Keratinocyte (primary cell): ENCODE measurements around the gene ZNF2. TPM values are rescaled to one million over a fixed set of nuclear protein-coding genes. Genes with fewer than 3 reads are reported as not detected.

Source experiments
- DNase-seq: peaks from one replicate; pipeline ENCODE4 v3.0.0-alpha.2; 2011; ENCODE audit warnings: low read depth, missing footprints, low spot score
- FAIRE-seq: peaks from 2 replicates; lab custom pipeline; 2011; peaks lifted over from hg19 to GRCh38; lab: Jason Lieb, UNC
- H2AFZ ChIP-seq: 2 replicates; pipeline ENCODE4 v1.6.0; 2012; ENCODE audit warnings: low read length, control low read depth, inconsistent platforms; ENCODE audit not compliant: control insufficient read depth
- H3K27ac ChIP-seq: 2 replicates; pipeline ENCODE4 v1.5.1; 2011; ENCODE audit warnings: low read length; ENCODE audit not compliant: control insufficient read depth, insufficient read depth
- H3K27me3 ChIP-seq: 3 replicates; pipeline ENCODE4 v1.6.0; 2011; ENCODE audit warnings: low read length; ENCODE audit not compliant: control insufficient read depth, insufficient read depth; ENCODE audit errors: extremely low read depth
- H3K36me3 ChIP-seq, 2 experiments: 2 replicates in 1 of 2; 3 replicates in 1 of 2; pipeline ENCODE4 v1.5.1; 2011; ENCODE audit warnings: low read length in 2 of 2, mild to moderate bottlenecking in 1 of 2; ENCODE audit not compliant: control insufficient read depth in 2 of 2, insufficient read depth in 2 of 2; ENCODE audit errors: extremely low read depth in 1 of 2
- H3K4me1 ChIP-seq: 3 replicates; pipeline ENCODE4 v1.5.1; 2011; ENCODE audit warnings: low read length; ENCODE audit not compliant: control insufficient read depth, insufficient read depth; ENCODE audit errors: extremely low read depth
- H3K4me2 ChIP-seq: 3 replicates; pipeline ENCODE4 v1.6.0; 2011; ENCODE audit warnings: low read depth, low read length; ENCODE audit not compliant: control insufficient read depth, insufficient read depth; ENCODE audit errors: extremely low read depth
- H3K4me3 ChIP-seq, 3 experiments: fragments of 200-600 bp in 1 of 3; sonication (generic) in 1 of 3; 2 replicates in 2 of 3; 3 replicates in 1 of 3; pipeline ENCODE4 v1.5.1; 2011 to 2016; ENCODE audit warnings: low read length in 3 of 3, mild to moderate bottlenecking in 3 of 3, control low read depth in 2 of 3, inconsistent platforms in 1 of 3, low read depth in 1 of 3, mixed read lengths in 1 of 3, mixed run types in 1 of 3, moderate library complexity in 1 of 3; ENCODE audit not compliant: control insufficient read depth in 2 of 3, insufficient read depth in 2 of 3; ENCODE audit errors: extremely low read depth in 1 of 3
- H3K79me2 ChIP-seq: 2 replicates; pipeline ENCODE4 v1.6.0; 2012; ENCODE audit warnings: low read length; ENCODE audit not compliant: control insufficient read depth, insufficient read depth
- H3K9ac ChIP-seq: 3 replicates; pipeline ENCODE4 v1.6.0; 2011; ENCODE audit warnings: low read length; ENCODE audit not compliant: control insufficient read depth, insufficient read depth; ENCODE audit errors: extremely low read depth
- H3K9me1 ChIP-seq: 3 replicates; pipeline ENCODE4 v1.6.0; 2011; ENCODE audit warnings: low read length; ENCODE audit not compliant: control insufficient read depth, insufficient read depth; ENCODE audit errors: extremely low read depth
- H3K9me3 ChIP-seq: 2 replicates; pipeline ENCODE4 v1.5.1; 2012; ENCODE audit warnings: low read depth, low read length; ENCODE audit not compliant: control insufficient read depth
- H4K20me1 ChIP-seq: 3 replicates; pipeline ENCODE4 v1.6.0; 2011; ENCODE audit warnings: low read length; ENCODE audit not compliant: control insufficient read depth, insufficient read depth; ENCODE audit errors: extremely low read depth
- CTCF ChIP-seq, 3 experiments: IDR thresholded peaks in 1 of 3; conservative IDR thresholded peaks in 1 of 3; optimal IDR thresholded peaks in 1 of 3; 2 replicates in 2 of 3; 3 replicates in 1 of 3; pipeline versions ENCODE3 to v1.5.1; 2011; ENCODE audit warnings: low read length in 3 of 3, mild to moderate bottlenecking in 3 of 3, moderate library complexity in 2 of 3, control low read depth in 1 of 3, inconsistent platforms in 1 of 3; ENCODE audit not compliant: insufficient read depth in 2 of 3; ENCODE audit errors: extremely low read depth in 1 of 3
- EZH2 ChIP-seq: IDR thresholded peaks from one replicate; pipeline ENCODE4 v1.6.1; 2012; ENCODE audit warnings: inconsistent platforms, mild to moderate bottlenecking, low read length, moderate library complexity
- dilution Hi-C: fragments of 300-500 bp; cut with MboI; formaldehyde crosslinking; loops from one replicate; pipeline ENCODE4 v1.7.0; 2020; ENCODE audit warnings: low sequenced_read_pairs; ENCODE audit not compliant: extremely low pct_ligation_motif_present
- polyA plus RNA-seq, 5 experiments: library from polyadenylated mRNA; depleted of rRNA in 3 of 5; stranded (reverse) in 3 of 5; stranded (forward) in 1 of 5; unstranded in 1 of 5; fragments of >200 nt; gene quantifications; 1 replicate in 1 of 5; 2 replicates in 3 of 5; 3 replicates in 1 of 5; pipeline versions ENCODE4 v1.2.1 to v1.2.3, GENCODE V29; 2011 to 2012; ENCODE audit warnings: missing spikeins in 2 of 5, low read depth in 1 of 5, low replicate concordance in 1 of 5

Gene ZNF2
- polyA plus RNA-seq, 1 donor (not counting 4 experiments of a cell fraction or from before 2014, with no cell fraction given): 3.1 TPM

GRCh38 chr2:95179451-95179850 is 13.8 kb downstream of the ZNF2 start:
- no peaks in the 10 kb centered on the region for H3K9me1 ChIP-seq
- no peak overlapping the region for H3K4me2 ChIP-seq
- H3K9ac ChIP-seq: no peak overlapping the region
- FAIRE-seq: no peak
- H3K9me3 ChIP-seq: peaks cover 3% of the 10 kb centered on the region
- no peaks in the 10 kb centered on the region for H3K4me1 ChIP-seq
- H4K20me1 ChIP-seq: no peaks in the 10 kb centered on the region
- TF ChIP-seq EZH2: no peak
- TF ChIP-seq CTCF (optimal IDR thresholded peaks at IDR 0.05 in 1 of 3, IDR thresholded peaks at IDR 0.05 in 1 of 3, conservative IDR thresholded peaks at IDR 0.05 in 1 of 3; ENCODE audit: extremely low read depth in 1 of 3, insufficient read depth in 2 of 3, low read length in 3 of 3): no peak
- dilution Hi-C loops: no loop called here
- DNase-seq: no peak
- H2AFZ ChIP-seq: no peak overlapping the region
- peaks cover 8 to 27% of the 10 kb centered on the region in 2 experiments for H3K36me3 ChIP-seq
- no peak overlapping the region for H3K27ac ChIP-seq
- no peaks in the 10 kb centered on the region for H3K27me3 ChIP-seq
- H3K79me2 ChIP-seq: no peaks in the 10 kb centered on the region
- H3K4me3 ChIP-seq: no peak overlapping the region

DNA sequence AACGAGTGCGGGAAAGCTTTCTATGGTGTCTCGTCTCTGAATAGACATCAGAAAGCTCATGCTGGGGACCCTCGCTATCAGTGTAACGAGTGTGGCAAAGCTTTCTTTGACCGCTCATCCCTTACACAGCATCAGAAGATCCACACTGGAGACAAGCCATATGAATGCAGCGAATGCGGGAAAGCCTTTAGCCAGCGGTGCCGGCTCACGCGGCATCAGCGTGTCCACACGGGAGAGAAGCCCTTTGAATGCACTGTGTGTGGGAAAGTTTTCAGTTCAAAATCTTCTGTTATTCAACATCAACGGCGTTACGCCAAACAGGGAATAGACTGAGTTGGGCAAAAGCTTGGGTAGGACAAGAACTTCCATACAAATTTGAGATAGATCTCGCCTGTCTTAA is 16.2 kb downstream of the ZNF2 start:
- Histone ChIP-seq H3K4me3 (no peak overlapping the region), H4K20me1 (no peaks in the 10 kb centered on the region), H3K9ac (no peak overlapping the region), H3K4me1 (no peaks in the 10 kb centered on the region), H3K36me3 (peaks cover 8 to 24% of the 10 kb centered on the region in 2 experiments), H3K9me3 (peaks cover 3% of the 10 kb centered on the region), H3K27me3 (no peaks in the 10 kb centered on the region), H3K79me2 (no peaks in the 10 kb centered on the region), H3K9me1 (no peaks in the 10 kb centered on the region), H3K27ac (no peak overlapping the region), H2AFZ (no peak overlapping the region), H3K4me2 (no peak overlapping the region)
- dilution Hi-C loops: no loop called here
- DNase-seq (no peak), FAIRE-seq (no peak)
- TF ChIP-seq CTCF (optimal IDR thresholded peaks at IDR 0.05 in 1 of 3, IDR thresholded peaks at IDR 0.05 in 1 of 3, conservative IDR thresholded peaks at IDR 0.05 in 1 of 3; ENCODE audit: extremely low read depth in 1 of 3, insufficient read depth in 2 of 3, low read length in 3 of 3) (no peak), EZH2 (no peak)
